ENCODE results near the gene CTNND2.

The CTNND2 gene

GRCh38 chr5:11172484-11172883, 731.8 kb downstream of the CTNND2 start:
- H3K4me3 ChIP-seq (ENCODE audit: low read depth, low read length), result no peak overlapping the region
- TF ChIP-seq CTCF (IDR thresholded peaks at IDR 0.05; ENCODE audit: control insufficient read depth, extremely low read depth, insufficient read depth), result no peak
- no peak for DNase-seq (ENCODE audit: low read depth)

- no peak for DNase-seq (ENCODE audit: low read depth)
- no peak overlapping the region for H3K4me3 ChIP-seq (ENCODE audit: low read depth, low read length)
- no peak for TF ChIP-seq CTCF (IDR thresholded peaks at IDR 0.05; ENCODE audit: control insufficient read depth, extremely low read depth, insufficient read depth)
These were observed 733.0 kb downstream of the CTNND2 start for GRCh38 chr5:11171236-11171635.

GRCh38 chr5:11166923-11167322, 737.3 kb downstream of the CTNND2 start:
- DNase-seq (ENCODE audit: low read depth), result no peak
- TF ChIP-seq CTCF (IDR thresholded peaks at IDR 0.05; ENCODE audit: control insufficient read depth, extremely low read depth, insufficient read depth), result no peak
- H3K4me3 ChIP-seq (ENCODE audit: low read depth, low read length), result no peak overlapping the region

- no peak for DNase-seq (ENCODE audit: low read depth)
- no peak for TF ChIP-seq CTCF (IDR thresholded peaks at IDR 0.05; ENCODE audit: control insufficient read depth, extremely low read depth, insufficient read depth)
These were observed 739.5 kb downstream of the CTNND2 start for GRCh38 chr5:11164531-11165294.

GRCh38 chr5:11157132-11157531, 747.1 kb downstream of the CTNND2 start:
- no peak for DNase-seq (ENCODE audit: low read depth)
- TF ChIP-seq CTCF (IDR thresholded peaks at IDR 0.05; ENCODE audit: control insufficient read depth, extremely low read depth, insufficient read depth), result no peak
- H3K4me3 ChIP-seq (ENCODE audit: low read depth, low read length), result no peak overlapping the region

More at GRCh38 chr5:11164531-11165294, 739.5 kb downstream of the CTNND2 start:
- no peak overlapping the region for H3K4me3 ChIP-seq (ENCODE audit: low read depth, low read length)

- no peak for DNase-seq (ENCODE audit: low read depth)
- H3K4me3 ChIP-seq (ENCODE audit: low read depth, low read length), result no peak overlapping the region
- no peak for TF ChIP-seq CTCF (IDR thresholded peaks at IDR 0.05; ENCODE audit: control insufficient read depth, extremely low read depth, insufficient read depth)
These were observed 750.4 kb downstream of the CTNND2 start for GRCh38 chr5:11153670-11154382.

Measured in LNCaP clone FGC (cell line).